Effector memory CD4-positive, alpha-beta T cell (primary cell): ENCODE data around the gene GPRC5A.

Experiments used
- DNase-seq, 3 donors: peaks; one replicate each; pipeline ENCODE4 v3.0.0-alpha.2; 2020
- H3K27ac ChIP-seq: 2 replicates; pipeline ENCODE4 v1.7.0; 2013; ENCODE audit warnings: mild to moderate bottlenecking, low read length, moderate library complexity; ENCODE audit not compliant: insufficient read depth, poor library complexity, severe bottlenecking
- H3K27me3 ChIP-seq: replicated peaks from 2 replicates; pipeline ENCODE4 v1.7.0; 2013; ENCODE audit warnings: mild to moderate bottlenecking, low read length; ENCODE audit not compliant: insufficient read depth, control insufficient read depth, poor library complexity, severe bottlenecking
- H3K36me3 ChIP-seq: 2 replicates; pipeline ENCODE4 v1.7.0; 2013; ENCODE audit warnings: mild to moderate bottlenecking, low read length, moderate library complexity; ENCODE audit not compliant: control insufficient read depth, insufficient read depth
- H3K4me1 ChIP-seq: 2 replicates; pipeline ENCODE4 v1.7.0; 2013; ENCODE audit warnings: low read length, mild to moderate bottlenecking; ENCODE audit not compliant: control insufficient read depth, insufficient read depth, poor library complexity, severe bottlenecking
- H3K4me3 ChIP-seq: 2 replicates; pipeline ENCODE4 v1.7.0; 2013; ENCODE audit warnings: low read length, low read depth, mild to moderate bottlenecking; ENCODE audit not compliant: insufficient read depth, poor library complexity, severe bottlenecking
- H3K9me3 ChIP-seq: 2 replicates; pipeline ENCODE4 v1.7.0; 2013; ENCODE audit warnings: mild to moderate bottlenecking, low read length, moderate library complexity; ENCODE audit not compliant: control insufficient read depth

GPRC5A gene

GRCh38 chr12:12898136-12898717, 6.9 kb downstream of the GPRC5A start:
- Histone ChIP-seq H3K27ac (no peak overlapping the region), H3K9me3 (no peaks in the 10 kb centered on the region), H3K4me3 (no peak overlapping the region), H3K27me3 (no peaks in the 10 kb centered on the region), H3K4me1 (no peaks in the 10 kb centered on the region), H3K36me3 (no peaks in the 10 kb centered on the region)
- DNase-seq = no peak

GRCh38 chr12:12898911-12899511, 7.6 kb downstream of the GPRC5A start:
- Histone ChIP-seq H3K4me1 (no peaks in the 10 kb centered on the region), H3K4me3 (no peak overlapping the region), H3K27ac (no peak overlapping the region), H3K36me3 (no peaks in the 10 kb centered on the region), H3K9me3 (no peaks in the 10 kb centered on the region), H3K27me3 (no peaks in the 10 kb centered on the region)
- DNase-seq = no peak

GRCh38 chr12:12899530-12900380, 8.4 kb downstream of the GPRC5A start:
- DNase-seq = no peak
- Histone ChIP-seq H3K4me3 (no peak overlapping the region), H3K27ac (no peak overlapping the region), H3K27me3 (no peaks in the 10 kb centered on the region), H3K36me3 (no peaks in the 10 kb centered on the region), H3K4me1 (no peaks in the 10 kb centered on the region), H3K9me3 (no peaks in the 10 kb centered on the region)

- Histone ChIP-seq H3K36me3 (no peaks in the 10 kb centered on the region), H3K4me3 (no peak overlapping the region), H3K9me3 (no peaks in the 10 kb centered on the region), H3K27ac (no peak overlapping the region), H3K27me3 (no peaks in the 10 kb centered on the region), H3K4me1 (no peaks in the 10 kb centered on the region)
- no peak for DNase-seq
Measured at GRCh38 chr12:12900786-12901157, 9.4 kb downstream of the GPRC5A start.

GRCh38 chr12:12901158-12901791, 9.9 kb downstream of the GPRC5A start:
- Histone ChIP-seq H3K9me3 (no peaks in the 10 kb centered on the region), H3K4me1 (no peaks in the 10 kb centered on the region), H3K27ac (no peak overlapping the region), H3K36me3 (no peaks in the 10 kb centered on the region), H3K27me3 (no peaks in the 10 kb centered on the region), H3K4me3 (no peak overlapping the region)
- no peak for DNase-seq

- DNase-seq = no peak
- no peak overlapping the region for H3K4me3 ChIP-seq
- H3K27me3 ChIP-seq = no peaks in the 10 kb centered on the region
- no peaks in the 10 kb centered on the region for H3K9me3 ChIP-seq
- no peak overlapping the region for H3K27ac ChIP-seq
- H3K36me3 ChIP-seq = no peaks in the 10 kb centered on the region
- H3K4me1 ChIP-seq = no peaks in the 10 kb centered on the region
Measured at GRCh38 chr12:12902036-12902435, 10.7 kb downstream of the GPRC5A start.

GRCh38 chr12:12903642-12904609, 12.6 kb downstream of the GPRC5A start:
- H3K4me1 ChIP-seq = no peaks in the 10 kb centered on the region

GRCh38 chr12:12907552-12907951, 16.2 kb downstream of the GPRC5A start:
- H3K4me3 ChIP-seq = no peak overlapping the region
- H3K36me3 ChIP-seq = no peaks in the 10 kb centered on the region
- H3K27ac ChIP-seq = no peak overlapping the region
- no peaks in the 10 kb centered on the region for H3K27me3 ChIP-seq
- no peaks in the 10 kb centered on the region for H3K9me3 ChIP-seq
- peaks cover 8% of the 10 kb centered on the region for H3K4me1 ChIP-seq
- DNase-seq = no peak

More at GRCh38 chr12:12903642-12904609, 12.6 kb downstream of the GPRC5A start:
- Histone ChIP-seq H3K9me3 (no peaks in the 10 kb centered on the region), H3K27me3 (no peaks in the 10 kb centered on the region), H3K36me3 (no peaks in the 10 kb centered on the region), H3K27ac (no peak overlapping the region), H3K4me3 (no peak overlapping the region)
- no peak for DNase-seq

- peaks cover 8% of the 10 kb centered on the region for H3K4me1 ChIP-seq
- no peak overlapping the region for H3K27ac ChIP-seq
- no peaks in the 10 kb centered on the region for H3K27me3 ChIP-seq
- no peak overlapping the region for H3K4me3 ChIP-seq
- no peak for DNase-seq
- no peaks in the 10 kb centered on the region for H3K36me3 ChIP-seq
- no peaks in the 10 kb centered on the region for H3K9me3 ChIP-seq
Measured at GRCh38 chr12:12908252-12908651, 16.9 kb downstream of the GPRC5A start.
